ENCODE data around the gene CFAP20.

- no peak for TF ChIP-seq CTCF (IDR thresholded peaks at IDR 0.05)
- no peak for TF ChIP-seq POLR2AphosphoS5 (IDR thresholded peaks at IDR 0.05)
- no peak for TF ChIP-seq POLR2A (IDR thresholded peaks at IDR 0.05)
Measured at GRCh38 chr16:58123896-58124600, 5.1 kb downstream of the CFAP20 start.
